NCI-H526 (cell line): ENCODE data around the gene NTF3.

Experiments
- DNase-seq, 2 experiments: peaks; one replicate each; lab custom pipeline; 2025; lab: John Stamatoyannopoulos, UW

The NTF3 gene

GRCh38 chr12:5511256-5511643, 79.3 kb downstream of the NTF3 start:
- no peak for DNase-seq

- DNase-seq, result peak in 1 of 2 experiments; percentile 64
Observed at GRCh38 chr12:5511644-5512600, 80.0 kb downstream of the NTF3 start.

GRCh38 chr12:5512601-5512970, 80.7 kb downstream of the NTF3 start:
- DNase-seq, result no peak

- DNase-seq, result no peak
Observed at GRCh38 chr12:5513406-5513805, 81.5 kb downstream of the NTF3 start.

- no peak for DNase-seq
Observed at GRCh38 chr12:5514016-5514415, 82.1 kb downstream of the NTF3 start.

GRCh38 chr12:5514545-5514944, 82.6 kb downstream of the NTF3 start:
- DNase-seq, result no peak

GRCh38 chr12:5515458-5515857, 83.5 kb downstream of the NTF3 start:
- no peak for DNase-seq

- DNase-seq, result no peak
Observed at GRCh38 chr12:5516371-5517241, 84.7 kb downstream of the NTF3 start.

- no peak for DNase-seq
Observed at GRCh38 chr12:5518584-5519365, 86.9 kb downstream of the NTF3 start.

- no peak for DNase-seq
Observed at GRCh38 chr12:5520037-5520436, 88.1 kb downstream of the NTF3 start.

- no peak for DNase-seq
Observed at GRCh38 chr12:5520831-5521230, 88.9 kb downstream of the NTF3 start.

GRCh38 chr12:5521456-5522325, 89.8 kb downstream of the NTF3 start:
- DNase-seq, result no peak

- DNase-seq, result no peak
Observed at GRCh38 chr12:5522432-5523335, 90.8 kb downstream of the NTF3 start.

- DNase-seq, result no peak
Observed at GRCh38 chr12:5523396-5524115, 91.6 kb downstream of the NTF3 start.

GRCh38 chr12:5524116-5524768, 92.3 kb downstream of the NTF3 start:
- no peak for DNase-seq

- DNase-seq, result no peak
Observed at GRCh38 chr12:5524769-5525436, 93.0 kb downstream of the NTF3 start.

GRCh38 chr12:5525783-5526367, 94.0 kb downstream of the NTF3 start:
- DNase-seq, result no peak

- DNase-seq, result no peak
Observed at GRCh38 chr12:5533368-5533767, 101.5 kb downstream of the NTF3 start.
